Pancreas (tissue), 10 donors: Measurements from ENCODE around the gene FOLH1. TPM values are rescaled to one million over a fixed set of nuclear protein-coding genes. Genes with fewer than 3 reads are reported as not detected.
A peak's percentile ranks its signal among the peaks of the same experiment; 100 is the strongest.
"Not testable (repeated sequence)": the region's sequence is repeated elsewhere in the genome, so short reads cannot be mapped to it uniquely, and the experiment has no call there.

Experiments used
- ATAC-seq, 4 donors: fragments of 200-7000 bp; cut with Tn5 transposase; one replicate each; pipeline versions ENCODE4 v1.8.0 to v1.9.1; 2020; ENCODE audit warnings: mild to moderate bottlenecking in 4 of 4, moderate library complexity in 4 of 4
- DNase-seq, 6 donors: peaks; one replicate each; pipeline ENCODE4 v3.0.0-alpha.2; 2020
- FAIRE-seq: peaks from 2 replicates; lab custom pipeline; 2012; peaks lifted over from hg19 to GRCh38; lab: Jason Lieb, UNC
- H3K27ac ChIP-seq, 4 donors: fragments of 200-600 bp; sonication (generic); 1 replicate in 3 of 4; 2 replicates in 1 of 4; pipeline versions ENCODE4 v1.5.0 to v1.8.0; 2020
- H3K27me3 ChIP-seq, 4 donors: fragments of 200-600 bp; one replicate each; pipeline ENCODE4 v1.8.0; 2021
- H3K36me3 ChIP-seq, 3 donors: fragments of 200-600 bp; sonication (generic) in 1 of 3; one replicate each; pipeline versions ENCODE4 v1.5.0 to v1.8.0; 2020 to 2021
- H3K4me1 ChIP-seq, 3 donors: fragments of 200-600 bp; one replicate each; pipeline ENCODE4 v1.8.0; 2021
- H3K4me3 ChIP-seq, 4 donors: fragments of 200-600 bp; sonication (generic) in 2 of 4; one replicate each; pipeline versions ENCODE4 v1.5.0 to v1.8.0; 2020 to 2021
- H3K9me3 ChIP-seq, 4 donors: fragments of 200-600 bp; one replicate each; pipeline ENCODE4 v1.8.0; 2021
- CTCF ChIP-seq, 4 donors: fragments of 200-600 bp; sonication (generic) in 3 of 4; IDR thresholded peaks; one replicate each; pipeline versions ENCODE4 v1.5.0 to v1.8.0; 2021; ENCODE audit warnings: antibody characterized with exemption in 4 of 4
- WGBS, 2 donors: extraction: QIAGEN DNeasy Blood & Tissue Kit; methylation state at CpG; one replicate each; pipeline ENCODE4 v1.1.7; 2013; 5-methylcytosine and 5-hydroxymethylcytosine counted together
- intact Hi-C, 3 donors: fragments of 100-400 bp; cut with DNase I; formaldehyde crosslinking; loops; one replicate each; pipeline versions ENCODE4 v1.11.1 to v1.14.2; 2022
- polyA plus RNA-seq, 2 donors: library from polyadenylated mRNA; stranded (reverse); fragments of 200-250 nt; gene quantifications; one replicate each; pipeline ENCODE4 v1.2.3, GENCODE V29; 2013
- total RNA-seq, 6 donors: library from RNA; stranded (reverse); fragmentation: NEBNext Ultra II Directional in 4 of 6; extraction: Animal tissue kit (Norgen Biotek cat#: 25700) in 4 of 6; gene quantifications; one replicate each; pipeline versions ENCODE4 v1.2.1 to v1.2.4, GENCODE V29; 2021 to 2023
- donor health status: healthy with polysubstance abuse.
- donor health status: DM: no; HTN: no; CAD: no; lungs with moderate emphysema.
- donor health status: DM: no; HTN: no; CAD: no.
- donor health status: control.
- donor health status: control.
- donor health status: Bipolar disorder and iron deficiency.
- donor health status: DM: yes; HTN: yes; CAD: no.
- donor health status: DM: no; HTN: no; CAD: no.
- donor health status: DM: no; HTN: no; CAD: no.
- donor health status: DM: yes; HTN: yes; CAD: no.

FOLH1 gene
- total and polyA plus RNA-seq, 8 donors, result 0.12 to 0.87 (median 0.19) TPM; not detected in 3

GRCh38 chr11:49229136-49229535, 20.7 kb upstream of the FOLH1 start:
- ATAC-seq (peak in 3 of 4 donors; percentile 63 to 74 (median 69)), FAIRE-seq (peak; percentile 56)

GRCh38 chr11:49225255-49225785, 16.9 kb upstream of the FOLH1 start:
- H3K4me1 ChIP-seq, H3K27ac ChIP-seq, H3K36me3 ChIP-seq, H3K4me3 ChIP-seq, H3K27me3 ChIP-seq, FAIRE-seq, H3K9me3 ChIP-seq, intact Hi-C loops, ATAC-seq, DNase-seq: not testable (repeated sequence)
- WGBS, 2 donors, result 55 to 63% methylated on average over 8 of the region's 8 CpGs

More at GRCh38 chr11:49229136-49229535, 20.7 kb upstream of the FOLH1 start:
- H3K4me3 ChIP-seq, H3K36me3 ChIP-seq, intact Hi-C loops, DNase-seq, H3K27me3 ChIP-seq, H3K27ac ChIP-seq, H3K4me1 ChIP-seq, H3K9me3 ChIP-seq: not testable (repeated sequence)
- TF ChIP-seq CTCF (IDR thresholded peaks at IDR 0.05), result peak in 2 of 4 donors; percentile 10 to 17
- 44 to 48% methylated on average over 2 of the region's 2 CpGs for WGBS, 2 donors

- TF ChIP-seq CTCF (IDR thresholded peaks at IDR 0.05), result no peak
- Histone ChIP-seq H3K27ac (no peak overlapping the region), H3K4me3 (no peak overlapping the region), H3K36me3 (no peaks in the 10 kb centered on the region), H3K9me3 (no peaks in the 10 kb centered on the region), H3K27me3 (no peaks in the 10 kb centered on the region), H3K4me1 (no peaks in the 10 kb centered on the region)
- WGBS, 2 donors, result 70 to 76% methylated on average over 5 of the region's 5 CpGs
- intact Hi-C loops, result no loop called here
- DNase-seq, result no peak
- ATAC-seq, result no peak
- FAIRE-seq, result no peak
Observed at GRCh38 chr11:49221112-49221511, 12.7 kb upstream of the FOLH1 start.

GRCh38 chr11:49213026-49213560, 4.7 kb upstream of the FOLH1 start:
- Histone ChIP-seq H3K4me1 (no peaks in the 10 kb centered on the region), H3K4me3 (no peak overlapping the region), H3K36me3 (no peaks in the 10 kb centered on the region), H3K27ac (no peak overlapping the region), H3K27me3 (peaks cover 0 to 10% (median 2%) of the 10 kb centered on the region in 4 donors), H3K9me3 (no peaks in the 10 kb centered on the region)
- FAIRE-seq (no peak), ATAC-seq (no peak), DNase-seq (no peak)
- 40 to 64% methylated on average over 2 of the region's 2 CpGs for WGBS, 2 donors
- intact Hi-C loops, result no loop called here
- TF ChIP-seq CTCF (IDR thresholded peaks at IDR 0.05), result no peak

GRCh38 chr11:49206999-49207398, 1.4 kb downstream of the FOLH1 start:
- H3K27ac ChIP-seq, FAIRE-seq, H3K4me1 ChIP-seq, DNase-seq, intact Hi-C loops, H3K9me3 ChIP-seq, H3K36me3 ChIP-seq, ATAC-seq, H3K4me3 ChIP-seq: not testable (repeated sequence)
- peaks cover 0 to 13% (median 2%) of the 10 kb centered on the region in 4 donors for H3K27me3 ChIP-seq
- WGBS, 2 donors, result 71 to 78% methylated on average over 6 of the region's 6 CpGs
